Activated CD4-positive, alpha-beta T cell treated with anti-CD3 and anti-CD28 coated beads for 48 hours (primary cell): ENCODE results near the gene S100A7.
"Not testable (repeated sequence)": the region's sequence is repeated elsewhere in the genome, so short reads cannot be mapped to it uniquely, and the experiment has no call there.

Experiments
- DNase-seq: peaks from one replicate; pipeline ENCODE4 v3.0.0-alpha.2; 2020

S100A7 gene

GRCh38 chr1:153429266-153430165, 30.9 kb downstream of the S100A7 start:
- DNase-seq = no peak

- no peak for DNase-seq
Observed at GRCh38 chr1:153428791-153429190, 31.7 kb downstream of the S100A7 start.

- no peak for DNase-seq
Observed at GRCh38 chr1:153428073-153428638, 32.3 kb downstream of the S100A7 start.

DNA sequence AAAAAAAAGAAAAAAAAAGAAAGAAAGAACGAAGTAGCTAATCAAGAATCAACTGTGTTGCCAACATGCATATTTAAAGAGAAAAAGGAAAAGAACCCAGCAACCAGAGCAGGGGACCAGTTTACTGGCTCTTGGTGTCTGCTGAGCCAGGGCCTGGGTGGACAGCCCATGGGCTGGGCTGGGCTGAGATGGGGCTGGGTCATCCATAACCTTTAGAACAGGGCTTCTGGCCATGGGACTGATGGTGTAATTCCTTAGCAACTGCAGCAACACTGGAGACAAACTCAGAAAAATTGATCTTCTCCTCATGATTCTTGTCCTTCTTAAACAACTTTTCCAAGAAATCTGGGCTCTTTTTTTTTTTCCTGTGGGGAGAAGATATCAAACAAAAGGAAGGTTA, 33.6 kb downstream of the S100A7 start:
- no peak for DNase-seq

DNA sequence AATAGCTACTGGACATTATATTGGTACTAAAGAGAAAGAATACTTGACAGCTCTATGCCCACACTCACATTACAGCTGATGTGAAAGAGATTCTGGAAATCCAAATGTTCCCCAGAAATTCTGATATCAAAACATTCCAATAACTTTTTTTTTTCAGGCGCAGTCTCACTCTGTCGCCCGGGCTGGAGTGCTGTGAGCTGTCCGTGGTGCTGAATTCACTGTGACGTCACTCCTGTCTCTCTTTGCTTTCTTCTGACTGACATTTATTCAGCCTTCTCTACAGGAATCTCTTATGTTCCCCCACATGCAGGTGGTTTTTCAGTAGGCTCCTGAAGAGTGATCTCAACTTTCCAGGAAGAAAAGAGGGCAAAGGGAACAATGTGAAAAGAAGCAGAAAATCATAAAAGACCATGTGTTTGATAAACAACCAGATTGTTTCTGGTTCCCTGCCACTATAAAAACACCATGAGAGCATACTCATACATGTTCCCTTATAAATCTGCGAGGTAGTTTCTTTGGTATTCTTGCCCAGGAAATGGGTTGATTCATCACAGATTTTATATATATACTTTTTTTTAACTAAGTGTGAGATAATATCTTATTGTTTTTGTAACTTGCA, 37.9 kb downstream of the S100A7 start:
- DNase-seq = peak; percentile 72

GRCh38 chr1:153420306-153420705, 40.1 kb downstream of the S100A7 start:
- no peak for DNase-seq

DNA sequence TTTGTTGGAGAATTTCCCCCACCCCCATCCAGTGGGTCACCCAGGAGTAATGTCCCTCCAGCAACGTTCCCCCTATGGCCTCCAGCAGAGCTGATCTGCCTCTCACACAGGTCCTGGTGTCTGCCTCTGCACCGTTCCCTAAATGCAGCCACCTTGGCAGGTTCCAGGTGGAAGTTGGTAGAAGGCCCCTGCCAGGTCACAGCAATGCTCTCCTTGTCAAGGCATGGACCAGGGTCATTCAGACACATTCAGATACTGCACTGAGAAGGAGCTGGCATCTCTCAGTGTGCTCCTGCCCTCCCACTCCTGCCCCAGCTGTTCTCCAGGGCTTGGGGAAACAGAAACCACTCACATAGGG, 41.0 kb downstream of the S100A7 start:
- DNase-seq = not testable (repeated sequence)

DNA sequence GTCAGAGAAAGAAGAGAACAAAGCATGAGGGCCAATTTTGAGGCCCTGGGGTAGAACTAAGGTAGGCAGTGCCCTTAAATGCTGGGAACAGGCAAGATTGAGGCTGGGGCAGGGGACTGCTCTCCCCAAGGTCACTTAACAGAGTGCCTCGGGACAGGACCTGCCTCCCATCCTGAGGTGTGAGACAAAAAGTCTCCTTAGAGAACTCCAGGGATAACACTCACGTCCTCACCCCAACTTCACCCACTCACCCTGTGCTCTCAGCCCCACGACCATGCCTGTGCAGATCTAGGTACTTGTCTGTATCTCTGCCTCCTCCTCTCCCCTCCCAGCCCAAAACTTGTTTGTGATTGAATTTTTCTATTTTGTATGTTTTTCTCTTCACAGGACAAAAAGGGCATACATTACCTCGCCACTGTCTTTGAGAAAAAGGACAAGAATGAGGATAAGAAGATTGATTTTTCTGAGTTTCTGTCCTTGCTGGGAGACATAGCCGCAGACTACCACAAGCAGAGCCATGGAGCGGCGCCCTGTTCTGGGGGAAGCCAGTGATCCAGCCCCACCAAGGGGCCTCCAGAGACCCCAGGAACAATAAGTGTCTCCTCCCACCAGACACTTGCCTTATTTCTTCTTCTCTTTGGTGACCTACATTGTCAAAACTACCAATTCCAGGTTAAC, 41.6 kb downstream of the S100A7 start:
- DNase-seq = not testable (repeated sequence)

GRCh38 chr1:153417136-153417888, 43.1 kb downstream of the S100A7 start:
- no peak for DNase-seq

- no peak for DNase-seq
Observed at GRCh38 chr1:153415850-153416570, 44.4 kb downstream of the S100A7 start, which contains the start of gene S100A7A. TSS of gene S100A7A (plus strand) at chr1:153416520. CDS start at chr1:153418083, 1,563 bp downstream.

DNA sequence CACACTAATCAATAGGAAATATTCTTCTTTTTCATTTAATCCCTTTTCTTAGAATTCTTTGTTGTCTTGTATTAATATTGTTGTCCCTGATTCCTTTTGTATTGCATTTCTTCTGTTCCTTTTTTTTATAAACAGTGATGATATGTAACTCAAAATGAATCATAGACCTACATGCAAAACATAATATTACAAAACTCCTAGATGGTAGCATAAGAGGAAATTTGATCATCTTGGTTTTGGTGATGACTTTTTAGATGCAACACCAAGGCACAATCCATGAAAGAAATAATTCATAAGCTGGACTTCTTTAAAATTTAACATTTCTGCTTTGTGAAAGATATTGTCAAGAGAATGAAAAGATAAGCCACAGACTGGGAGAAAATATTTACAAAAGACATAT, 46.5 kb downstream of the S100A7 start:
- DNase-seq = not testable (repeated sequence)
